ENCODE data around the gene TAB2. TPM values are rescaled to one million over a fixed set of nuclear protein-coding genes. Genes with fewer than 3 reads are reported as not detected.

The TAB2 gene
- total RNA-seq, 2 experiments from 2014 or later = 121 to 123 TPM

DNA sequence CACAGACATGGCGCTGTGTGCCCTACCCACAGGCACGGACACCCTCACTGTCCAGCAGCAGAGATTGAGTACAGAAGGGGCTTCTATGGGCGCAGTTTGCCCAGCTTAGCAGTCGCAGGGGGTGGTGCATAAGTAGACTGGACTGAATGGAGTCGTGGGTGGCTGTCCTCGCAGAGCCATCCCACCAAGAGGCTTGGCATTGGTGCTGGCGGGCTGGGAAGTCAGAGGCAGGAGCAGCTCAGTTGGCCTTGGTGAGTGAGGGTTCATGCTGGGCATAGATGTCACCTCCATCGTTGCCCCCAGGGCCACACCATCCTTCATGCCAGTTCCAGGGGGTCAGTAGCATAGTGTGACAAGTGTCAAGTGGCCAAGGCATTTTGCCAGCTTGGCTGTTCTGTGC lies 107.7 kb downstream of the TAB2 start:
- Histone ChIP-seq H3K4me3 (ENCODE audit: low read length) (no peak overlapping the region), H3K9me3 (ENCODE audit: control insufficient read depth in 1 of 2, insufficient read depth in 1 of 2, low read length in 2 of 2) (no peaks in the 10 kb centered on the region), H3K36me3 (ENCODE audit: insufficient read depth, low read length) (no peaks in the 10 kb centered on the region), H3K4me1 (ENCODE audit: insufficient read depth, low read length) (no peaks in the 10 kb centered on the region), H3K27me3 (ENCODE audit: control insufficient read depth in 1 of 2, insufficient read depth in 2 of 2, low read length in 2 of 2) (no peaks in the 10 kb centered on the region), H3K27ac (ENCODE audit: low read depth in 1 of 2, low read length in 2 of 2) (no peak overlapping the region)
- no peak overlapping the region for H3K27ac Mint-ChIP-seq
- intact Hi-C loops (cut with DNase I, micrococcal nuclease) = no loop called here
- no peaks in the 10 kb centered on the region for H3K27me3 Mint-ChIP-seq
- POLR2A ChIA-PET = no interaction called here
- ATAC-seq (ENCODE audit: poor library complexity) (no peak), DNase-seq (no peak)
- TF ChIP-seq, protein P1, sequence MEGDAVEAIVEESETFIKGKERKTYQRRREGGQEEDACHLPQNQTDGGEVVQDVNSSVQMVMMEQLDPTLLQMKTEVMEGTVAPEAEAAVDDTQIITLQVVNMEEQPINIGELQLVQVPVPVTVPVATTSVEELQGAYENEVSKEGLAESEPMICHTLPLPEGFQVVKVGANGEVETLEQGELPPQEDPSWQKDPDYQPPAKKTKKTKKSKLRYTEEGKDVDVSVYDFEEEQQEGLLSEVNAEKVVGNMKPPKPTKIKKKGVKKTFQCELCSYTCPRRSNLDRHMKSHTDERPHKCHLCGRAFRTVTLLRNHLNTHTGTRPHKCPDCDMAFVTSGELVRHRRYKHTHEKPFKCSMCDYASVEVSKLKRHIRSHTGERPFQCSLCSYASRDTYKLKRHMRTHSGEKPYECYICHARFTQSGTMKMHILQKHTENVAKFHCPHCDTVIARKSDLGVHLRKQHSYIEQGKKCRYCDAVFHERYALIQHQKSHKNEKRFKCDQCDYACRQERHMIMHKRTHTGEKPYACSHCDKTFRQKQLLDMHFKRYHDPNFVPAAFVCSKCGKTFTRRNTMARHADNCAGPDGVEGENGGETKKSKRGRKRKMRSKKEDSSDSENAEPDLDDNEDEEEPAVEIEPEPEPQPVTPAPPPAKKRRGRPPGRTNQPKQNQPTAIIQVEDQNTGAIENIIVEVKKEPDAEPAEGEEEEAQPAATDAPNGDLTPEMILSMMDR (IDR thresholded peaks at IDR 0.05) = no peak
- peaks cover 5% of the 10 kb centered on the region for H3K4me1 Mint-ChIP-seq (ENCODE audit: low read depth)
- H3K4me3 Mint-ChIP-seq = no peak overlapping the region
- no peaks in the 10 kb centered on the region for H3K36me3 Mint-ChIP-seq (ENCODE audit: low read depth)
- H3K9me3 Mint-ChIP-seq = no peaks in the 10 kb centered on the region
- CTCF ChIA-PET = no interaction called here

GRCh38 chr6:149425754-149426153 lies 108.2 kb downstream of the TAB2 start:
- Mint-ChIP-seq H3K27ac (no peak overlapping the region), H3K4me1 (ENCODE audit: low read depth) (no peaks in the 10 kb centered on the region), H3K36me3 (ENCODE audit: low read depth) (no peaks in the 10 kb centered on the region), H3K9me3 (no peaks in the 10 kb centered on the region), H3K4me3 (no peak overlapping the region), H3K27me3 (no peaks in the 10 kb centered on the region)
- H3K4me1 ChIP-seq (ENCODE audit: insufficient read depth, low read length) = no peaks in the 10 kb centered on the region
- H3K27me3 ChIP-seq (ENCODE audit: control insufficient read depth in 1 of 2, insufficient read depth in 2 of 2, low read length in 2 of 2) = no peaks in the 10 kb centered on the region
- ChIA-PET POLR2A (no interaction called here), CTCF (no interaction called here)
- no peaks in the 10 kb centered on the region for H3K36me3 ChIP-seq (ENCODE audit: insufficient read depth, low read length)
- intact Hi-C loops (cut with DNase I, micrococcal nuclease) = no loop called here
- ATAC-seq (ENCODE audit: poor library complexity) (no peak), DNase-seq (no peak)
- no peak overlapping the region for H3K27ac ChIP-seq (ENCODE audit: low read depth in 1 of 2, low read length in 2 of 2)
- TF ChIP-seq, protein P1 (IDR thresholded peaks at IDR 0.05) = no peak
- H3K9me3 ChIP-seq (ENCODE audit: control insufficient read depth in 1 of 2, insufficient read depth in 1 of 2, low read length in 2 of 2) = no peaks in the 10 kb centered on the region
- no peak overlapping the region for H3K4me3 ChIP-seq (ENCODE audit: low read length)

- intact Hi-C loops (cut with DNase I, micrococcal nuclease) = no loop called here
- H3K4me1 ChIP-seq (ENCODE audit: insufficient read depth, low read length) = peaks cover 6% of the 10 kb centered on the region
- Mint-ChIP-seq H3K27me3 (no peaks in the 10 kb centered on the region), H3K4me1 (ENCODE audit: low read depth) (peaks cover 5% of the 10 kb centered on the region), H3K36me3 (ENCODE audit: low read depth) (no peaks in the 10 kb centered on the region), H3K4me3 (no peak overlapping the region), H3K27ac (no peak overlapping the region), H3K9me3 (no peaks in the 10 kb centered on the region)
- H3K9me3 ChIP-seq (ENCODE audit: control insufficient read depth in 1 of 2, insufficient read depth in 1 of 2, low read length in 2 of 2) = no peaks in the 10 kb centered on the region
- ChIA-PET CTCF (no interaction called here), POLR2A (no interaction called here)
- H3K27me3 ChIP-seq (ENCODE audit: control insufficient read depth in 1 of 2, insufficient read depth in 2 of 2, low read length in 2 of 2) = no peaks in the 10 kb centered on the region
- no peak overlapping the region for H3K27ac ChIP-seq (ENCODE audit: low read depth in 1 of 2, low read length in 2 of 2)
- no peak overlapping the region for H3K4me3 ChIP-seq (ENCODE audit: low read length)
- ATAC-seq (ENCODE audit: poor library complexity) (no peak), DNase-seq (no peak)
- no peaks in the 10 kb centered on the region for H3K36me3 ChIP-seq (ENCODE audit: insufficient read depth, low read length)
- TF ChIP-seq, protein P1 (IDR thresholded peaks at IDR 0.05) = no peak
Observed at GRCh38 chr6:149428606-149429005, 111.1 kb downstream of the TAB2 start.

Data from CD4-positive, alpha-beta T cell (primary cell).